NCI-H1092 treated with DMSO at 0.1 percent for 48 hours (cell line): ENCODE data around the gene ADAMTS6.

ENCODE experiments used
- DNase-seq: peaks from one replicate; lab custom pipeline; 2025; lab: John Stamatoyannopoulos, UW

ADAMTS6 gene

DNA sequence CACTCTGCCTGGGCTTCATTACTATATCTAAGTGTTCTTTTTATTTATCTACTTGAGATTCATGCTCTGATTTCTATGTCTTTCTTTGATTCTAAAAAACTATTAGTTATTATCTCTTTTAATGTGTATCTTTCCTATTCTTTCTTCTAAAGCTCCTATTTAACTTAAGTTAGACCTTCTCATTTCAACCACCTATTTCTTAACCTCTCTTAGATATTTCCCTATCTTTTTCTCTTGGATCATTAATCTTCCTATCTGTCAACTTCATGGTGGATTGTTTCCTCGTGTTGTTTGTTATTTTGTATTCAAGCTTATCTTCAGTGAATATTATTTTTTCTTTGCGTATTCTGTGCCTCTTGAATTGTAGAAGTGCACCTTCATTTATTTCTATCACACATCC lies 202.1 kb downstream of the ADAMTS6 start:
- DNase-seq = no peak

DNA sequence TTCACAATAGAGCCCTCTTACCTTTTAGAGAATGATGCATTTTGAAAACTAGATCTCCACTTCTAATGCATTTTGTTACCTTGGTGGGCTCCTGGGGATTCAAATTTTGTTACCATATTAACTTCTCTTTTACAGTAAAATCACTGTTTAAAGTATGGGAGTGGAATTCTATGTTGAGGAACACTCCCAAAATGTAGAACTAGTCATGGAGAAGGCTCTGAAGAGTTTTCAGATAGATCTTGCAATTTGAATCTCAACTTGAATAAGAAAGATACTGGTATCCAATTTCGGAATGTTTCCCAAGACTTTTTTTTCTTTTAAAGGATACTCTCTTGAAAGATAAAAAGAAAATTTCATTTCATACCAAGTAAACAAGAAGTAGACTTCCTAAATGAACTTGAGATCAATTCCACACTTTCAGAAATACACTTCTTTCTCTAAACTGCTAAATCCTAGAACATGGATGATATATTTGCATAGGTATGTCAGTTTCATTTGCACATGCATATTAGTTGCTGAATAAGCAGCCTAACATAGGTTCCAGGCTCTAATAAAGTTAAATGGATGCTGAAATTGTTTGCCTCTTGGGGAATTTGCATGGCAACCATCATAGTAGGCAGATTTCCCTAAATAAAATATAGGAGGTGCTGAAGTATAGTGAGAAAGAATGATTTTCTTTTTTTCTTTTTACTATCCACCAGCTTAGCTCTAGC lies 205.4 kb downstream of the ADAMTS6 start:
- no peak for DNase-seq

DNA sequence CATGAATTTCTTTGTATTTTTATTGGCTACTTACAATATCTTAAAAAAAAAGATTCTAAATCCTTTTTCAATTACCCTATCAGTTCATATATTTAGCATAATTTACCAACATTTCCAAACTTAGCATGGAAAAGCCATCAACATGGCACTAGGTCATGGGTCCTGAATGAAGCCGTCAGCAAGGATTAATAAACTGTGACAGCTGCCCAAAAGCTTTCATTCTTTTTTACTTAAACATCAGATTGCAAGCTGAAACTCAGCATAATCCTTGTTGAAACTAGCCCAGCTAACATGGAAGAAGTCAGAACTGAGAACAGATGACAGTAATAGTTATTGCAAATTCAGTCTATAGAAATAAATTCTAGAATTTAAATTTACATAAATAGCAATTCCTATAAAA lies 209.8 kb downstream of the ADAMTS6 start:
- DNase-seq = no peak

DNA sequence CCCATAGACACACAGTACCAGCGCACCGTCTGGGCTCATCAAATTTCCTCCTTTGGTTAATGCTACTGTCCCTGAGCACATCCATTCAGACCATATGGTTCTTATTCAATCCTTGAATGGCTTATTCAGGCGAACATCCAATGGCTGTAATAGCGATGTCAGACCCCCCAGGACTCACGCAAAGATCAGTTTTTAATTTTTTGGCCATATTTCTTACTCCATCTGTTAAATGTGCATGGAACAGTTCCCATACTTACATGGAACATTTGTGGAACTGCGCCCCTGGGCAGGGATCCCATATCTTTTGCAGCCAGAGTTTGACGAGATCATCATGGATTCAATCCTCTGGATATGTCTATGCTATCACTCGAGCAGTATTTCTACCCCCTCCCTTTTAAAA lies 213.2 kb downstream of the ADAMTS6 start:
- no peak for DNase-seq

DNA sequence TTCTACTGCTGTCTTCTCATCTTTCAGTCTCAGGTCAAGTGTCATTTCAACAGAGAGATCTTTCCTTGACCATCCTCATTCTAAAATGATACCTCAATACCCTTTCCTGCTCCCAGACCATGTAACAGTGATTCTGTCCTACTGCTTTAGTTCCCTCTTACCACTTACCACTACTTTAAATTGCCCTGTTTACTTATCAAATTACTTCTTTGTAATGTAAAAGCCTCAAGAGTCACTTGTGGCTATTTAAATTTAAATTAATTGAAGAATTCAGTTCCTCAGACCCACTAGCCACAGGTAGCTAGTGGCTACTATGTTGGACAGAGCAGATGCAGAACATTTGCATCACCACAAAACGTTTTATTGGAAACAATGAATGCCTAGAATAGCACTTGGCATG lies 217.3 kb downstream of the ADAMTS6 start:
- no peak for DNase-seq

DNA sequence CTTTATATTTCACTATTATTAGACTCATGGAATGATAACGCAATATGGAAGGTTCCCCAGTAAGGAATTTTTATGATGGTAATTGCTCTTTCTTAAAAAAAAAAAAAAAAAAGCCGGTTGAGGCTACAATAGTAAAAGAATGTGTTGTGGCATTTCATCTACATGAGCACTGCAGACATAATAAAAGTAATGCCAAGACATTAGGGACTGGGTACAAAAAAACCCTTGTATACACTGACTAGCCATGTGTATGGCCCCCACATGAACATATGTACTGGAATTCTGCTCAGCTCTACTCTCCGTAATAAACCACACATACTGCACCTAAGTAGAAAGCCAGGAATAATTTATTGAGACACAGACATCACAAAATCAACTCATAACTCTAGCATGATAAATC lies 218.4 kb downstream of the ADAMTS6 start:
- no peak for DNase-seq

DNA sequence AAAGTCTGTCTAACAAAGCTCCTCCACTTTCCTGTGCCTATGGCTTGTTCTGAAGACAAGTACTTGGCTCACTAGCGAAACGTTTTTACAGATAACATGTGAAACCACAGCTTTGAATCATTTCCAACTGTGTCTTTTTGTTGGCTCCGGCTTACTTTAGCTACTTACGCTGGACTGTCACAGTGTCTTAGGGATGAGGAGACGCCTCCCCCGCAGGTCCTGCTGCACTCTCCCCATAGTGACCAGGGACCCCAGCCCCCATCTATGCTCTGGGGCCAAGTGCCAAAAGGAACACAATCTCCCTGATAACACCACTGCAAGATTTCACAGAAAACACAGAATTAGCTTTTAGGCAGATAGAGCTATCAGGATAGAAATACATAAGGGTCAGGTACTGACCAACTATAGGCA lies 219.1 kb downstream of the ADAMTS6 start:
- no peak for DNase-seq

DNA sequence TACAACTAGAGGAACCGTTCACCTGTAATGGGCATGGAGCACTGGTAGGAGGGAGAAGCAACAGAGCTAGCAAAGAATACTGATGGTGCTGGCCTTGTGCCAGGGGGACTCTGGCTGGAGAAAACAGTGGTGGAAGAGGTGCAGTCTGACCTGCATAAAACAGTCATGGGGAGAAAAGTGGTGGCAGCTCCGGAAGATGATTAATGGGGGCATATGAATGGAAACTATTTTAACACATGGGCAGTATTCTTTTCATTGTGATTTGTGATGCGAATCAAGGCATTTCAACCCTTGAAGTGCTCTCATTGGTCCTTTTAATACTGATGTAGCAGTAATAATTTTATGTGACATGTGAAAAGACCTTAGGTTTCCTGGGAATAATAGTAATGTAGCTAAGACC lies 219.6 kb downstream of the ADAMTS6 start:
- DNase-seq = peak; percentile 14

DNA sequence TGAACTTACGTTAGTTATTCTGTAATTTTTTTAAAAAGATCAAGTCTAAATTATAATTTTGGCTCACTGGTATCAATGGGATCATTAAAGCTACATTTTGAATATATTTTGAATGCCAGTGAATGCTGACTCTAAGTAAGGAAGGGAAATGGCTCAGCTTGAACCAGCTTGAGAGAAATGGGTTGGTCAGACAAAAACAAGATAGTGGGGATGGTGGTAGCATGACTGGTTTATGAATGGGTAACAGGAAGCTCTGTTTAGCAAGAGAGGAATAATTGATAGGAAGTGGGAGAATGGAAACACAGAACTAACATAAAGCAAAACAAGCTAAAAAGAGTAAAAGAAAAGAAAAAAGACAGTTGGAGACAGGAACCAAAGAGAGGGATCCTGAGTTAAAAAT lies 220.2 kb downstream of the ADAMTS6 start:
- DNase-seq = no peak

DNA sequence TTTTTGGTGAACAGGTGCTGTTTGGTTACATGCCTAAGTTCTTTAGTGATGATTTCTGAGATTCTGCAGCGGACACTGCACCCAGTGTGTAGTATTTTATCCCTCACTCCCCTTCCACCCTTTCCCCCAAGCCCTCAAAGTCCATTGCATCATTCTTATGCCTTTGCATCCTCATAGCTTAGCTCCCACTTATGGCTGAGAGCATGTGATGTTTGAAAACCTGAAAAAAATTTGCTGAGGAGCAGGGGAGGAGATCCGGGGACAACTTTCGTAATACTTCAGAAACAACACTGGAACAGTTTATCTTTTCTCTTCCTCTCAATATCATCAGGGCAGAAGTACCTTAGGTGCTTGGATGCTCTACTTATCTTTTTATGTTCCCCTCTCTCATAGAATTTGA lies 226.4 kb downstream of the ADAMTS6 start:
- no peak for DNase-seq

DNA sequence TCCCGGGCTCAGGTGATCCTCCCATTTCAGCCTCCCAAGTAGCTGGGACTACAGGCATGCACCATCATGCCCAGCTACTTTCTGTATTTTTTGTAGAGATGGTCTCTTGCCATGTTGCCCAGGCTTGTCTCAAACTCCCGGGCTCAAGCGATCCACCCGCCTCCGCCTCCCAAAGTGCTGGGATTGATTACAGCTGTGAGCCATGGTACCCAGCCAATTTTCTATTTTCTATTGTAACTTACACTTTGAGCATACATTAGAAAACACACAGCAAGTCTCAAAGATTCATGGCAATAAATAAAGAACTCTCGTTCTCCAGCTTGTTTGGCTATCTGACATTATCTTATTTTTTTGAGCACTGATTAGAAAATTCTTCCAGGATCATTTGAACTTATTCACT lies 228.7 kb downstream of the ADAMTS6 start:
- no peak for DNase-seq

DNA sequence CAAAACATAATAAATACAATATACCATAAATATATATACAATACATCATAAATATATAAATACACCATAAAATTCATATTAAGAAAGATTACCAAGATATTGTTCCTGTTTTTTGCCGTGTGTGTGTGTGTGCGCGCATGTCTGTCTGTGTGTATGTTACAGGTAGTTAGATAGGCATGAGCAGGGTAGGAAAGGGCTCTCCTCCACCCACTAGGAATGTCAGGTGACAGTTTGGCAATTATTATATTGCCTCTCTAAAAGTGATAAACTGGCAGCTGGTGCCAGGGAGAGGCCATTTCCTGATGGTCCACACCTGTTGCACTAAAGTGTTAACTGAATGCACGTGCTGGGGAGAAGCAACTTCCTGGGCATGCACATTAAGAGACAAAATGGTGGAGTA lies 232.8 kb downstream of the ADAMTS6 start:
- DNase-seq = no peak

DNA sequence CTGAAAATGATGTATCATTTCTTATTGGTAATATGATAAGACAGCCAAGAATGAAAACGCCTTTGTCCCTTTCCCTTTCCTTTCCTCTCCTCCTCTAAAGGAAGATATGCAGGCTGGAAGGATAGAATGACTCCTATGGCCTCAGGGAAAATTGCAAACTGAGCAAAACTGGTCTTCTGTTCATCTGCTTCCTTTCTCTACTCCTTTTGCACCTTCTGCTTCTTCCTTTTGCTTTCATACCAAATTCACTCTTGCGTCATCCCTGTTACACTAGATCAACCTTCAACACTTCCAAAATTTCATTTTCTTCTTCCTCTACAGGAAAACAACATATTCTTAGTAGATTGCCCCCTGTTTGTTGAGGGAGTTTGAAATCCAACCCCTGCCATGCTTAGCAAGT lies 234.1 kb downstream of the ADAMTS6 start:
- no peak for DNase-seq

DNA sequence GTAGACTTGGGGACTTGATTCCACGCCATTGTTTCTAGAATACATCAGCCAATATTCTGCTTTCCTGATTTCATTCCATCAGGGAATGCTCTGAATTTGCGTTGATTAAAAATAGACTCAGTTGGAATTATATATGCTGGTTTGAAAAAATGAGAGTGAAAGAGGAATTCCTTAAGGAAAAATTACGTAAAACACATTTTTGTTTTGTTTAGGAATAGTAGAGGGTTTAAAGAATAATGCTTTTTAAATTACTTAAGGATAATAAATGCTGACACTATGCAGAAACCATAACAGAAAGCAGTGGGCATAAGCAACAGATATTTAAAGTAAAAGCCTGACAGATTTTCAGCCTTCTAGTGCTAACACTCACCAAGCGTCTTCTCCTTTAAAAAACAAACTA lies 235.0 kb downstream of the ADAMTS6 start:
- DNase-seq = no peak

DNA sequence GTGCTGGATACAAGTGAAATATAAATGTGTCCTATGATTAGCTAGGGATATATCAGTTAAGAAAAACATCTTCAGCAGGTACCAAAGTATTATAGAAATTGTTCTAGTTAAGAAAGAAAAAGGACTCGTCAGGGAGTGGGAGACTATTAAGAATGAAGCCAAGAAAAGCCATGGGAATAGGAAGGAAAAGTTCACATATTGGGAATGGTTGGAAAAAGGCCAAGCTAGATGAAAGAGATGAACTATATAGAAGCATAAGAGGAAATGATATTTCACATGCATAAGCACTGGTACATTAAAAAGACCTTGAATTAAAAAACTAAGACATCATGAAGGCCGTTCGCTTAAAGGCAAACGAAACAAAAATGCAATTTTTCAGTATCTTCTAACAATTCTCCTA lies 237.7 kb downstream of the ADAMTS6 start:
- no peak for DNase-seq

DNA sequence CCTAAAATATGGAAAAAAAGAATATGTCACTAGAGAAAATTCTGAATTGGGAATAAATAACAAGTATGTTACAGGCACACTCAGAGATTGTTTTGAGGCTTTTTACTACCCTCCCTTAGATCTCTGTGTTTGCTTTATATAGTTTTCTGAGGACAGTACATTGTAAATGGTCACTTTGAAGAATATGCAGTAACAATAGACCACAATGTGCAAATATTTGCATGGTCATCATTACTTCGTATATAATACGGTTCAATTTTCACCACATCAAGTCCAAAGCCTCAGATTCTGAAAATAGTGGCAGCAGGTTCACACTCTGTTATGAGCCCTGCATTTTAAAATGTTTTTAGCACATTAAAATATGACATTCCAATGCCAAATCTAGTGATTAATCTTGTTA lies 238.6 kb downstream of the ADAMTS6 start:
- DNase-seq = peak; percentile 20

DNA sequence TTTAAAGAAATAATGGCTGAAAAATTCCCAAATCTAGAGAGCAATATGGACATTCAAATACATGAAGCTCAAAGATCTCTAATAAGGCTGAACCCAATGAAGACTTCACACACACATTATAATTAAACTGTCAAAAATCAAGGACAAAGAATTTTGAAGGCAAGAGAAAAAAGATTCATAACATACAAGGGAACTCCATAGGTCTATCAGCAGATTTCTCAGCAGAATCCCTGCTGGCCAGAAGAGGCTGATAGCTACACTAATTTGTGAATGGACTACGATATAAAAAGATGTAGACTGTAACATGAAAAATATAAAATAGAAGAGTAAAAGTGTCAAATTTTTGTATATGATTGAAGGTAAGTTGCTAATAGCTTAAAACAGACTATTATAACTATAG lies 251.9 kb downstream of the ADAMTS6 start:
- no peak for DNase-seq

DNA sequence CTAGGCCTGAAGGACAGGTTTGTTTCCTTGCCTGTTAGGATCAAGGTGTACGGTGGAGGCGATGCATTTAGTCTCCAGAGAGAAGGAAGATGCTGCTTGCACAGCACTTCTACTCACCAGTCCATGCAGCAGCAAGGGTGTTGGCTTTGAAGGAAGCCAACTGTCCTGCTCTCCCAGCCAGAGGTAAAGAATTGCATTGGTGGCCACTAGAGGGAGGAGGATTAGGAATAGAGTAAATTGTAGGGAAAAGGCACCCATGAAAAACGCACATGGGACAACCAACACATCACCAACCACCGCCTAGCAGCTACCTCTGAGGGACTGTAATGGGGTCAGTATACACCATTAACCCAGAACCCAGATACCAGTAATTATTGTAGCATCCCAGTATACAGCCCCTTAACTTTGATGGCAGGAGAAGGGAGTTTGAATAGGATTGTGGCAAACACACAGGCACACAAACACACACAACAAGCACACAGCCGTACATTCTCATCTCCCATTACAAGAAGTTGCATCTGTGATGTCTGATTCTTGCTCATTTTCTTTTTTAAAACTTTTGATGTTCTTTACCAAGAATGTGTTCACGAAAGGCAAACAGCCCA lies 267.7 kb downstream of the ADAMTS6 start:
- no peak for DNase-seq

DNA sequence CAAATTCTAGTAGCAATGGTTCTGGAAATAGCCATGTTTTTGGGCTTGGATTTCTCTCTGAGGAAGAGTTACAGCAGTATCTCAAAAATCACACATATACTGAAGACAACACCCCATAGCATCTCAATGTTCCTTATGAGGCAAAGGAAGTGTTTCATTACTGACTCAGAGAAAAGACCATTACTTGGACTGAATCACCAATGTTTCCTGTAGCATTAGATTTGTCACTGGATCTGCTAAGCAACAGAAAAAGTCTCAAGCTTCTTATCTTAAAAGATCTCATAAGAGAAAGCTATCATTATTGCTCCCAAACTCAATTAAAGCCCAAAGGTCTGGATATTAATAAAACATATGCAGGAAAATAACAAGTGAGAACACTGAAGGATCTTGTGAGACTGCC lies 272.4 kb downstream of the ADAMTS6 start:
- no peak for DNase-seq

DNA sequence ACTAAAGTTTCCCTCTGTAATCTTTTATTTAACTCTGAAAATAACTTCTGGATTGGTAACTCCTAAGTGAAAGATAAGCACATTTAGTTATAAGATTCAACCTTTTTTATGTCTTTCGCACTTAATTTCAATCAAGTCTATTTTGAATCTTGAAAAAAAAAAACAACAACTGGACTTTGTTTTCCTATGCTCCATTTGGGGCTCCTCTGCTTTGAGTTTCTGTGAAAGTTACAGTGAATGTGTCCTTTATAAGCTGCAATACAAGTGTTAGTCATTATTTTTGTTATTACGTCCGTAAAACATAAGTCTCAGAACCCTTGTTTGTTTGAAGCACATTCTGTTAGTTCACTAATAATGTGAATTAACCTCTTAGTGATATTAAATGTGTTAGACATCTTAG lies 276.8 kb downstream of the ADAMTS6 start:
- no peak for DNase-seq

DNA sequence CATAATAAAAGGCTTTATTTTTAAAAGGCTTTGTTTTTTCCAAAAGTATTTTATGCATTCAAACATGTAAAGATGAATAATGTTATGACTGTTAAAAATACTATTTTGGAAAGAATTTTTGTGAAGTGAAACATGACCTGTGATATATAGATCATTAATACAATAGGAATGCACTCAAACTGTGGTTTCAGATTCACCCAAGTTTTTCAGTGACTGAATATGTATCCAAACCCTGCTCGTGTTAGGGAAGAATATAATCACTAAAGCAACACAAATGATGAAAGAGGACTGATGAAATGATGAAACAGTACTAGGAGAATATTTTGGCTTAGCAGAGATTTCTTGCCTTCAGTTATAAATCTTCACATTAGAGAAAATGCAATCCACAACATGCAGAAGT lies 278.0 kb downstream of the ADAMTS6 start:
- no peak for DNase-seq

DNA sequence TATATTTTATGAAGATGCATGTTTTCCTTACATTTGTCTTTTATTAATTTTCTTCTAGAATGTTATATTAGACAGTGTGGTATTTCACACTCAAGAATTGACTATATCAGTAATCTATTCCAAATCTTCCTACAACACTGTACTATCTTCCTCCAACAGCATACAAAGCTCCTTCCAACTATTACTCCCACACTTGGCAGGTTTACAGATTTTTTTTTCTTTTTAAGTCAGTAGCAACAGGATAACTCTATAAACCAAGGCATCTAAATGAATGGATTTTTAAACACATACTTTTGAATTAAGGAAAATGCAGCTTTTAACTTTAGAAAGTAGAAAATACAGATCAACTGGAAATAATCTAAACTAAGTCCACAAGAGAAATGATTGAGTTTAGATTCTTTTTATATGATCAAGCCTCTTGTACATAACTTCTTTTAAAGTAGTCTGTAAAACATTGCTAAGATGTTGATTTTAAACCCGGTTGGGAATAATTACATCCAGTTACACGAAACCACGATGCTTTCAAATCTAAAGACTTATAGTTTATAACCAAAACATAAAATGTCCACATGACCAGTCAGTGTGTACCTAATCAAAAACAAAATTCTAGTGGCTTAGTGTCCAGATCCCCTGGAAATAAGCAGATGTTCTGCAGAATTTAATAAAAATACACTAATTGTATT lies 281.6 kb downstream of the ADAMTS6 start:
- no peak for DNase-seq

DNA sequence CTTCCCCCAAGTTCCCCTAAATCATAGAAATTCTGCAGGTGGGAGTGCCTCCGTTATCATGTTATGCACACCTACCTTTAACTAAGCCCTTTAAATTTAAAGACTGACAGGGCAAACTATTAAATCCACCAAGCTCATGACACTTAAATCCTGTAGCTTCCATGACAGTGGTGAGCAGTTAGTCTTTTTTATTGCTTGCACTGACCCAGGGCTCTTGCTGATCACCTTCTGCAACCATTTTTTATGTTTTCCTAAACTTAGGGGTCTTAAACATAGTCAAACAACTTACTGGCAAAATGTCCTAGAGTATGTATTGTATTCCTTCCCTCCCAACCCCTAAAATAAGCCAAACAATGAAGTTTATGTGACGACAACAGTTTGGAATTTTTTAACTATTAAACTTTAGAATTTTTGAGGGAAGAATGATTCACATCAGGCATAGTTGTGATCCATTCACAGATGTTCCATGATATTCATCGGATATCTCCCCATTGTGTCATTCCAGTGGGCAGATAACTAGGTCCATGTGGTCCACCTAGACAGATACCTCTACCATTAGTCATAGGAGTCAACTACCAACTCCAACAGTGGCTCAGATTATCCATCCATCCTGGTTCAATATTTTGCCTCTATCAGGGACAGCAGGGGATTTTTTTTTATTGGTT lies 283.1 kb downstream of the ADAMTS6 start:
- DNase-seq = no peak
